HPDE6-E6E7 (cell line): ENCODE measurements around the gene ZNF691.
"Not testable (repeated sequence)": the region's sequence is repeated elsewhere in the genome, so short reads cannot be mapped to it uniquely, and the experiment has no call there.

ENCODE experiments used
- DNase-seq: peaks from one replicate; pipeline ENCODE4 v3.0.0; 2011; ENCODE audit warnings: missing footprints; ENCODE audit errors: extremely low spot score

ZNF691 gene

DNA sequence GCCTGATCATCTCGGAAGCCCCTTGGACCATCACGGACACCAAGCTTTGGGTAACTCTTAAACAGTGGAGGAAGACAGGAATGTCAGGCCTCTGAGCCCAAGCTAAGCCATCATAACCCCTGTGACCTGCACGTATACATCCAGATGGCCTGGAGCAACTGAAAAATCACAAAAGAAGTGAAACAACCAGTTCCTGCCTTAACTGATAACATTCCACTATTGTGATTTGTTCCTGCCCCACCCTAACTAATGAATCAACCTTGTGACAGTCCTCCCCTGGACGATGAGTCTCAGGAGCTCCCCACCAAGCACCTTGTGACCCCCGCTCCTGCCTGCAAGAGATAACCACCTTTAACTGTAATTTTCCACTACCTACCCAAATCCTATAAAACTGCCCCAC lies 13.0 kb downstream of the ZNF691 start:
- not testable (repeated sequence) for DNase-seq

DNA sequence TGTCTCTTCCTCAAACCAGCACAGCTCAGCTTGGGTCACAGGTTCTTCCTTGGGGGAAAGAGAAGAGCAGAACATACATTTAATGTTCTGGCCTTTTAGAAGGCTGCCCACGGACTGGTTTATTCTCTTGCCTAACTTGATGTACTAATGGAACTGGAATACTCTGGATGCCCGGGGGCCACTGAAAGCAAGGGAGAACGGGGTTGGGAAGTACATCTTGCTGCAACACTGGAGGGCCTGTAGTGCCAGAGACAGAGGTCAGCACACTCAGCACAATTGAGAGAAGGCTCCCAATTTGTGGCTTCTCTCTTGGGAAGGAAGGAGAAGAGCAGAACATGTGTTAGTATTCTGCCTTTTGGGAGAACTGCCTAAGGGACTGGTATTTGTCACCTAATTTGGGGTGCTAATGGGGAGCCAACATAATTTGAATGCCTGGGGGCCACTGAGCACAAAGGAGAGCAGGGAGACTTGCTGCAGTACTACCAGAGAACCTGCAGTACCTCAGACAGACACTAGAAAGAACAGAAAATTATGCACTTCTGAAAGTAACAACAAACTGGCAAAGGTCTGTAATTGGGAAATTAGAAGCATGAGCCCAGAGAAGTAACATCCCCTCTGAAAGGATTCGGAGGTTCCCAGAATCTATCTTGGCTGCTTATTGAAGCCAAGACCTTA lies 14.1 kb downstream of the ZNF691 start:
- DNase-seq: no peak

DNA sequence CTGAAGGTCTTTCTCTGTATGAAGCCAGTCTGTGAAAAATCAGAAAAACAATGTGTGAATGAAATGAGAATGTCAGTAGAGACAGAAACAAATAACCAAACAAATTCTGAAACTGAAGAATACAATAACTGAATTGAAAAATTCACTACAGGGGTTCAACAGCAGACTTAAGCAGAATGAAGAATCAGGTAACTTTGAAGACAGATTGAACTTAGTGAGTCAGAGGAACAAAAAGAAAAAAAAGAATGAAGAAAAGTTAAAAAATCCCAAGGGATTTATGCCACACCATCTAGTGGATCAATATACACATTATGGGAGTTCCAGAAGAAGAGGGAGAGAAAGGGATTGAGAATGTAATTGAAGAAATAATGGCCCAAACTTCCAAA lies 14.6 kb downstream of the ZNF691 start:
- DNase-seq: no peak

DNA sequence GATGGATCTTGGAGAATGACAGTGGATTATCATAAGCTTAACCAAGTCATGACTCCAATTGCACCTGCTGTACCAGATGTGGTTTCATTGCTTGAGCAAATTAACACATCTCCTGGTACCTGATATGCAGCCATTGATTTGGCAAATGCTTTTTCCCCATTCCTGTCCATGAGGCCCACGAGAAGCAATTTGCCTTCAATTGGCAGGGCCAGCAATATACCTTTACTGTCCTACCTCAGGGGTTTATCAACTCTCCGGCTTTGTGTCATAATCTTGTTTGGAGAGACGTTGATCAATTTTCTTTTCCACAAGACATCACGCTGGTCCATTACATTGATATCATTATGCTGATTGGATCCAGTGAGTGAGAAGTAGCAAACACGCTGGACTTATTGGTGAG lies 20.1 kb downstream of the ZNF691 start:
- no peak for DNase-seq

DNA sequence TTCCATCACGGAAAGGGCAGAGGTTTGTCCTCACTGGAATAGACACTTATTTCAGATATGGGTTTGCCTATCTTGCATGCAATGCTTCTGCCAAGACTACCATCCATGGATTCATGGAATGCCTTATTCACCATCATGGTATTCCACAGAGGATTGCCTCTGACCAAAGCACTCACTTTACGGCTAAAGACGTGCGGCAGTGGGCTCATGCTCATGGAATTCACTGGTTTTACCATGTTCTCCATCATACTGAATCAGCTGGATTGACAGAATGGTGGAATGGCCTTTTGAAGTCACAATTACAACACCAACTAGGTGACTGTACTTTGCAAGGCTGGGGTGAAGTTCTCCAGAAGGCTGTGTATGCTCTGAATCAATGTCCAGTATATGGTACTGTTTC lies 22.1 kb downstream of the ZNF691 start:
- not testable (repeated sequence) for DNase-seq

GRCh38 chr1:42869254-42869653 lies 22.8 kb downstream of the ZNF691 start:
- not testable (repeated sequence) for DNase-seq

DNA sequence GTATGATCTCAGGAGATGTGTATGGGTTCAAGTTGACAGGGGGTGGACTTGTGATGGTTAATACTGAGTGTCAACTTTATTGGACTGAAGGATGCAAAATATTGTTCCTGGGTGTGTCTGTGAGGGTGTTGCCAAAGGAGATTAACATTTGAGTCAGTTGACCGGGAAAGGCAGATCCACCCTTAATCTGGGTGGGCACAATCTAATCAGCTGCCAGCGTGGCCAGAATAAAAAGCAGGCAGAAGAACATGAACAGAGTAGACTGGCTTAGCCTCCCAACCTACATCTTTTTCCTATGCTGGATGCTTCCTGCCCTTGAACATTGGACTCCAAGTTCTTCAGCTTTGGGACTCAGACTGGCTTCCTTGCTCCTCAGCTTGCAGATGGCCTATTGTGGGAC lies 23.3 kb downstream of the ZNF691 start:
- DNase-seq: not testable (repeated sequence)

DNA sequence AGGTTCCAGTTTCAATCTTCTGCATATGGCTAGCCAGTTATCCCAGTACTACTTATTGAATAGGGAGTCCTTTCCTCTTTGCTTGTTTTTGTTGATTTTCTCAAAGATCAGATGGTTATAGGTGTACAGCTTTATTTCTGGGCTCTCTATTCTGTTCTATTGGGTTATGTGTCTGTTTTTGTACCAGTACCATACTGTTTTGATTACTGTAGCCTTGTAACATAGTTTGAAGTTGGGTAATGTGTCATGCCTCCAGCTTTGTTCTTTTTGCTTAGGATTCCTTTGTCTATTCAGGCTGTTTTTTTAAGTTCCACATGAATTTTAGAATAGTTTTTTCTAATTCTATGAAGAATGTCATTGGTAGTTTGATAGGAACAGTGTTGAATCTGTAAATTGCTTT lies 26.7 kb downstream of the ZNF691 start:
- DNase-seq: not testable (repeated sequence)

DNA sequence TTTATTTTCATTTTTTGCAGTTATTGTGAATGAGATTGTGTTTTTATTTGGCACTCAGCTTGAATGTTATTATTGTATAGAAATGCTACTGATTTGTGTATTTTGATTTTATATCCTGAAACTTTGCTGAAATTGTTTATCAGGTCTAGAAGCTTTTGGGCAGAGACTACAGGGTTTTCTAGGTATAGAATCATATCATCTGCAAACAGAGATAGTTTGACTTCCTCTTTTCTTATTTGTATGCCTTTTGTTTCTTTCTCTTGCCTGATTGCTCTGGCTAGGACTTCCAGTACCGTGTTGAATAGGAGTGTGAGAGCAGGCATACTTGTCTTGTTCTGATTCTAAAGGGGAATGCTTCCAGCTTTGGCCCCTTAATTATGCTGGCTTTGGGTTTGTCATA lies 27.3 kb downstream of the ZNF691 start:
- DNase-seq: no peak

DNA sequence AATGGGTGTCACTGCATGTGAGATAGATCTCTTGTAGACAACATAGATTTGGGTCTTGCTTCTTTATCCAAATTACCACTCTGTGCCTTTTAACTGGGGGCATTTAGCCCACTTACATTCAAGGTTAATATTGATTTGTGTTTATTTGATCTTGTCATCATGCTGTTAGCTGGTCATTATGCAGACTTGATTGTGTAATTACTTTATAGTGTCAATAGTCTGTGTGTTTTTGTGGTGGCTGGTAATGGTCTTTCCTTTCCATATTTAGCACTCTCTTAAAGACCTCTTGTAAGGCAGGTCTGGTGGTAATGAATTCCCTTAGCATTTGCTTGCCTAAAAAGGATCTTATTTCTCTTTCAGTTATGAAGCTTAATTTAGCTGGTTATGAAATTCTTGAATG lies 29.6 kb downstream of the ZNF691 start:
- no peak for DNase-seq

DNA sequence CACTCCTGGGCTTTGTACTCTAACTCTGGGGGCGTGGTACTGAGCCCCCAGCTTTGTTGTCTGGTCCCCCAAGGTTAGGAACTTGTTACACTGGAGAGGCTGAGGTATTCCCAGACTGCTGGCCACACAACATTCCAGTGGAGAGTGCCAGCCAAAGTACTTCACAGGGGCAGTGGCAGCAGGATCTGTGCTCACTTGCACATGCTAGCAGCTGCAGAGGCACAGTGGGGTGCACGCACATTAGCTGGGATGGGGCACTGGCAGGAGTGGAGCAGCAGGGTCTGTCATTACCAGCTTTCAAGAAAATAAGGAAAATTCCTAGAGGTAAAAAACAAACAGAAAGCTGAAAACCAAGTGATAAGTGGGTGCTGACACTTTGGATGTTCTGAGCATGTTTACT lies 31.0 kb downstream of the ZNF691 start:
- DNase-seq: no peak

- no peak for DNase-seq
These were observed 34.0 kb downstream of the ZNF691 start for GRCh38 chr1:42880384-42880783.

DNA sequence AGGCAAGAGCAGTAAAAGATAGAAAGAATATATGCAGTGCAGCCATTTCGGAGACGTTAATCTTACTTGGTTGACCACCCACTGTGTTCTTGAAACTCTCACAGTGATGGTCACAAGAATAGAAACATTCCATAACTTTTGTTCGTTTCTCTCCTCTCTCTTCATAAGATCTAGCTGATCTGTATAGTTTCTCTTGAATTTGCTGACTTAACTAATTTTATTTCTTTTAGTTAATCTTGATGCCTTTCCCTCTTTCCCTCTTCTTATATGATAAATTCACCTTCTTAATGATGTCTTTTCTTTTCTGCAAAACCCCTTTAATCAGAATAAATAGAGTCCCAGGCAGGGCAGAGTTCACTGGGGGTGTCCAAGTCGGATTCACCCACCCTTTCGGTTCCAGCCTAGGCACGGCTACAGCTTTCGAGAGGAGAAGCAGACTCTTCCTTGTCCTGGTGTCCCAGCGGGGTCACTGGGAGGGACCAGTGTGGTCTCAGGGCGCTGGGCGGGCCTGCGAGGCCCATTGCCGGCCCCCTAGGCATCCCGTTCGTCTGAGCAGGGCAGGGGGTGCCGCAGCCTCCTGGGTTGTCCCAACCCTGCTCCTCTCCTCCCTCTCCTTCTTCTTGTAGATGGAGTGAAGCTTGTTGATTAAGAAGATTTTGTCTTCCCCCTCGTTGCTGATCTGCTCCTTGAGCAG lies 39.8 kb downstream of the ZNF691 start:
- no peak for DNase-seq

GRCh38 chr1:42886800-42887199 lies 40.4 kb downstream of the ZNF691 start:
- DNase-seq: no peak

- no peak for DNase-seq
These were observed 41.0 kb downstream of the ZNF691 start for GRCh38 chr1:42887366-42887765.

DNA sequence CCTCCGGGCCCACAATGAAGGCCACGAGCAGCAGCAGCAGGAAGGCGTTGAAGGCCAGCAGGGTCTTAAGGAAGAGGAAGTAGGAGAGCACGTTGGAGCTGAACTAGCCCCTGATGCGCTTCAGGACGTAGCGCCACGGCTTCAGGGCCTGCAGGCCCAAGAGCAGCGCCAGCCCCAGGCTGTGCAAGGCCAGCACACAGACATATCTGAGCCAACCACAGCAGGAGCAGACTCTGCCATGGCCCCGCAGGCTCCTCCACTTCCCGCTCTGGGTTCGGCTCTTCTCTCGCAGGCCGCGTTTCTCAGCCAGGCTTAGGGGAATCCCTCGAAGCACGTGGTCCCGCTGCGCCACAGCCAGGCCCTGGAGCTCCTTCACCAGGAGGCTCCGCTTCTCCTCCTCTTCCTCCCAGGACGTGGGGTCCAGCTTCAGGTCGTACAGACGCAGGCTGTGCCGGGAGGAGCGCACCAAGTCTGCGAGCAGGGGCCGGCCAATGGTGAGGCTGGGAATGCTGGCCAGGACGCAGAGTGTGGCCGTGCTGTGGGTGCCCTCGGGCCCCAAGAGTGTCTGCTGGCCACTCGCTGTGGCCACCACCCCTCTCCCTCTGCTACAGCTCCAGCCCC lies 41.7 kb downstream of the ZNF691 start:
- no peak for DNase-seq

- DNase-seq: no peak
These were observed 42.9 kb downstream of the ZNF691 start for GRCh38 chr1:42889264-42889663.

DNA sequence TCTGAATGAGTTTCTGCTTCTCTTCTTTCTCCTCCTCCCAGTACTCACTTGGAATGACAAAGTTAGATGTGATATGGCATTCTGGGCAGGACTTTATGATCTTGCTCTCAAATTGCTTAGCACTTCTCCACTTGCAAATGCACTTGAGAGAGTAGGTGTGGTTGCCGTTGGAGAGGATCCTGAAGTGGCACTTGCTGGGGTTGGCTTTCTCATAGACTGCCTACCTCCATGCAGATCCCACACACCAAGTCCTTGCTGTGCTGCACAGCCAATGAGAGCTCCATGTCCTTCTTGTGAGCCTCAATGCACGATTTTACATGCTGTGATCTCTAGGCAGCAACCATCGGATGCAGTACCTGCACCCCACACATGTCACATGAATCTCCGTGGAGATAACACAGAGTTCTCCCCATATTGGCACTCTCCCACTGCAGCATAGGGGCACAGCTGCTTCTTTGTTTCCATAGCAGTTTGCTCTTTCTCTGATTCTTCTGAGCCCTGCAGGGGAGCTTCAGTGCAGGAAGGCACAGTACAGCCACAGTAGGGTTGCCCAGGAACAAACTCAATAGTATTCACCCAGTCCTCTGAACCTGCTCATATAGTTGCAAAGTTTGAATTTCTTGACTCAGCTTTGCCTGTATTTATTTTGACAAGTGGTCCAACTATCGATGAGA lies 45.2 kb downstream of the ZNF691 start:
- no peak for DNase-seq

DNA sequence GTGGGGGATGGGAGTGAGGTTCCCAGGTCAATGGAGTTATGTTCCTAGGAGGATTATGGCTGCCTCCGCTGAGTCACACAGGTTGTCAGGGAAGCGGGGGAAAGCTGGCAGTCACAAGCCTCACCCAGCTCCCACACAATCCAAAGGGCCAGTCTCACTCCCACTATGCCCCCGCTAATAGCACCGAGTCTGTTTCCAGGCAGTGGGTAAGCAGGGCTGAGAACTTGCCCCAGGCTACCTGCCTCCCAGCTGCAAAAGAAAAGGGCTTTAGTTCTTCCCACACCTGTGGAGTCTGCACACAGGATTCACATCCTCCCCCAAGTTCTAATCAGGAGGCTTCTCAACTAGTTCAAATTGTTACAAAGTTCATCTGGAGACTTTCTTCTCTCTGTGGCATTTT lies 53.5 kb downstream of the ZNF691 start:
- not testable (repeated sequence) for DNase-seq
